Measurements from ENCODE around the gene RTL10. TPM values are rescaled to one million over a fixed set of nuclear protein-coding genes. Genes with fewer than 3 reads are reported as not detected.
A peak's percentile ranks its signal among the peaks of the same experiment; 100 is the strongest.

Gene RTL10
- total and polyA plus RNA-seq, 2 of the 13 experiments (the other 11 are each of a cell fraction or from before 2014, with no cell fraction given): 14.1 to 15.8 TPM

- TF ChIP-seq ZBTB46 (CRISPR knock-in tag; IDR thresholded peaks at IDR 0.05; ENCODE audit: borderline replicate concordance): no peak
- TF ChIP-seq NPAS2 (CRISPR knock-in tag; IDR thresholded peaks at IDR 0.05; ENCODE audit: borderline replicate concordance): no peak
- TF ChIP-seq POGZ (CRISPR knock-in tag; IDR thresholded peaks at IDR 0.05): peak; percentile 35; the same call in 1 of the 2 replicates
- TF ChIP-seq JUN (CRISPR knock-in tag; IDR thresholded peaks at IDR 0.05): peak; percentile 58; the same call in 1 of the 2 replicates
- no peak for TF ChIP-seq SALL2 (CRISPR knock-in tag; IDR thresholded peaks at IDR 0.05)
- peak; percentile 93; the same call in 1 of the 2 replicates for TF ChIP-seq ZNF790 (CRISPR knock-in tag; IDR thresholded peaks at IDR 0.05; ENCODE audit: borderline replicate concordance)
- no peak for TF ChIP-seq ATF1 (CRISPR knock-in tag; IDR thresholded peaks at IDR 0.05)
- TF ChIP-seq, protein P1, sequence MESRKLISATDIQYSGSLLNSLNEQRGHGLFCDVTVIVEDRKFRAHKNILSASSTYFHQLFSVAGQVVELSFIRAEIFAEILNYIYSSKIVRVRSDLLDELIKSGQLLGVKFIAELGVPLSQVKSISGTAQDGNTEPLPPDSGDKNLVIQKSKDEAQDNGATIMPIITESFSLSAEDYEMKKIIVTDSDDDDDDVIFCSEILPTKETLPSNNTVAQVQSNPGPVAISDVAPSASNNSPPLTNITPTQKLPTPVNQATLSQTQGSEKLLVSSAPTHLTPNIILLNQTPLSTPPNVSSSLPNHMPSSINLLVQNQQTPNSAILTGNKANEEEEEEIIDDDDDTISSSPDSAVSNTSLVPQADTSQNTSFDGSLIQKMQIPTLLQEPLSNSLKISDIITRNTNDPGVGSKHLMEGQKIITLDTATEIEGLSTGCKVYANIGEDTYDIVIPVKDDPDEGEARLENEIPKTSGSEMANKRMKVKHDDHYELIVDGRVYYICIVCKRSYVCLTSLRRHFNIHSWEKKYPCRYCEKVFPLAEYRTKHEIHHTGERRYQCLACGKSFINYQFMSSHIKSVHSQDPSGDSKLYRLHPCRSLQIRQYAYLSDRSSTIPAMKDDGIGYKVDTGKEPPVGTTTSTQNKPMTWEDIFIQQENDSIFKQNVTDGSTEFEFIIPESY (CRISPR knock-in tag; IDR thresholded peaks at IDR 0.05): no peak
- TF ChIP-seq CBX2 (IDR thresholded peaks at IDR 0.05; ENCODE audit: low read depth, low read length): no peak
- TF ChIP-seq CBX2 (CRISPR knock-in tag; IDR thresholded peaks at IDR 0.05; ENCODE audit: low read depth): no peak
- peak; percentile 74 for TF ChIP-seq FOSL2 (CRISPR knock-in tag; IDR thresholded peaks at IDR 0.05)
- peak; percentile 95; the same call in 1 of the 2 replicates for TF ChIP-seq IRX3 (CRISPR knock-in tag; IDR thresholded peaks at IDR 0.05; ENCODE audit: borderline replicate concordance, low read depth)
- TF ChIP-seq POLR2AphosphoS5 (IDR thresholded peaks at IDR 0.05; ENCODE audit: low read depth, low read length): no peak
- peak; percentile 56 for TF ChIP-seq HNRNPLL (IDR thresholded peaks at IDR 0.05; ENCODE audit: low read depth, low read length, poor library complexity, severe bottlenecking)
- TF ChIP-seq ZNF615 (CRISPR knock-in tag; IDR thresholded peaks at IDR 0.05; ENCODE audit: borderline replicate concordance): peak; percentile 81; the same call in 1 of the 2 replicates
- peak; percentile 98 for TF ChIP-seq ZNF773 (CRISPR knock-in tag; IDR thresholded peaks at IDR 0.05; ENCODE audit: borderline replicate concordance)
- TF ChIP-seq ZNF780A (CRISPR knock-in tag; IDR thresholded peaks at IDR 0.05): no peak
- peak; percentile 97 for TF ChIP-seq HIVEP1 (CRISPR knock-in tag; IDR thresholded peaks at IDR 0.05)
- TF ChIP-seq PRPF4 (IDR thresholded peaks at IDR 0.05; ENCODE audit: low read depth, low read length, poor library complexity, severe bottlenecking): no peak
- TF ChIP-seq SP140L (CRISPR knock-in tag; IDR thresholded peaks at IDR 0.05; ENCODE audit: borderline replicate concordance): peak; percentile 94; the same call in 1 of the 2 replicates
- peak; percentile 83; the same call in 1 of the 2 replicates for TF ChIP-seq TERF1 (CRISPR knock-in tag; IDR thresholded peaks at IDR 0.05)
- TF ChIP-seq ZNF432 (CRISPR knock-in tag; IDR thresholded peaks at IDR 0.05; ENCODE audit: borderline replicate concordance): no peak
- TF ChIP-seq, protein P2, sequence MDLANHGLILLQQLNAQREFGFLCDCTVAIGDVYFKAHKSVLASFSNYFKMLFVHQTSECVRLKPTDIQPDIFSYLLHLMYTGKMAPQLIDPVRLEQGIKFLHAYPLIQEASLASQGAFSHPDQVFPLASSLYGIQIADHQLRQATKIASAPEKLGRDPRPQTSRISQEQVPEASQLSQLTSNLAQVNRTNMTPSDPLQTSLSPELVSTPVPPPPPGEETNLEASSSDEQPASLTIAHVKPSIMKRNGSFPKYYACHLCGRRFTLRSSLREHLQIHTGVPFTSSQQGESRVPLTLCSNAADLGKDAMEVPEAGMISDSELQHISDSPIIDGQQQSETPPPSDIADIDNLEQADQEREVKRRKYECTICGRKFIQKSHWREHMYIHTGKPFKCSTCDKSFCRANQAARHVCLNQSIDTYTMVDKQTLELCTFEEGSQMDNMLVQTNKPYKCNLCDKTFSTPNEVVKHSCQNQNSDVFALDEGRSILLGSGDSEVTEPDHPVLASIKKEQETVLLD (CRISPR knock-in tag; IDR thresholded peaks at IDR 0.05; ENCODE audit: low read depth): peak; percentile 63; the same call in 1 of the 2 replicates
- peak; percentile 97 for TF ChIP-seq ZNF605 (CRISPR knock-in tag; IDR thresholded peaks at IDR 0.05)
These were observed 37.7 kb upstream of the RTL10 start (continued) for GRCh38 chr22:19892257-19892879.

All from HepG2 (cell line).